ENCODE measurements around the gene CFDP1.
A peak's percentile ranks its signal among the peaks of the same experiment; 100 is the strongest.

CFDP1 gene

GRCh38 chr16:75250809-75251279, 182.5 kb downstream of the CFDP1 start (continued):
- no peak for TF ChIP-seq ZNF239 (tag by site-specific recombination; IDR thresholded peaks at IDR 0.05)
- no peak for TF ChIP-seq ZNF544 (tag by site-specific recombination; IDR thresholded peaks at IDR 0.05)
- no peak for TF ChIP-seq MEIS1 (CRISPR knock-in tag; IDR thresholded peaks at IDR 0.05; ENCODE audit: borderline replicate concordance)
- no peak for TF ChIP-seq ZNF2 (tag by site-specific recombination; IDR thresholded peaks at IDR 0.05)
- TF ChIP-seq ZNF248 (tag by site-specific recombination; IDR thresholded peaks at IDR 0.05) = no peak
- no peak for TF ChIP-seq ZNF16 (tag by site-specific recombination; IDR thresholded peaks at IDR 0.05; ENCODE audit: low read depth)
- no peak for TF ChIP-seq ZFP69B (tag by site-specific recombination; IDR thresholded peaks at IDR 0.05)
- TF ChIP-seq ZBTB44 (tag by site-specific recombination; IDR thresholded peaks at IDR 0.05) = no peak
- TF ChIP-seq SP3 (tag by site-specific recombination; IDR thresholded peaks at IDR 0.05) = 0 out of 2 replicates have a peak, but pooled peaks have one; percentile 14
- no peak for TF ChIP-seq ZNF138 (tag by site-specific recombination; IDR thresholded peaks at IDR 0.05; ENCODE audit: borderline replicate concordance)
- TF ChIP-seq INSM2 (tag by site-specific recombination; IDR thresholded peaks at IDR 0.05) = no peak
- no peak for TF ChIP-seq ZBTB11 (tag by site-specific recombination; conservative IDR thresholded peaks at IDR 0.05; ENCODE audit: low read depth)
- TF ChIP-seq ZSCAN23 (tag by site-specific recombination; IDR thresholded peaks at IDR 0.05) = no peak

GRCh38 chr16:75250089-75250808, 183.1 kb downstream of the CFDP1 start:
- CTCF ChIA-PET = interaction anchor here (0.6 to 1.8 kb wide), 5 partner anchors 16 to 548 kb away, joined by 3 to 11 read pairs (median 4); no protein-coding TSS in a partner anchor
- H3K27ac ChIP-seq (ENCODE audit: extremely low read depth, low read depth, low read length) = peak overlapping the region; percentile 69; the same call in 1 of the 2 replicates
- peaks cover 8% of the 10 kb centered on the region for H3K4me1 ChIP-seq (ENCODE audit: control insufficient read depth, insufficient read depth, low read length)

GRCh38 chr16:75249441-75249840, 183.9 kb downstream of the CFDP1 start:
- Histone ChIP-seq H3K4me1 (ENCODE audit: control insufficient read depth, insufficient read depth, low read length) (peaks cover 6% of the 10 kb centered on the region), H3K36me3 (ENCODE audit: control insufficient read depth in 2 of 2, insufficient read depth in 1 of 2, low read length in 2 of 2) (peaks cover 0 to 9% of the 10 kb centered on the region in 2 experiments; a peak in 1 of 3 replicates), H3K27ac (ENCODE audit: extremely low read depth, low read depth, low read length) (no peak overlapping the region), H3K9me3 (ENCODE audit: control insufficient read depth, insufficient read depth, low read depth, low read length) (no peaks in the 10 kb centered on the region), H3K4me3 (ENCODE audit: low read depth, low read length) (no peak overlapping the region)
- CTCF ChIA-PET = interaction anchor here (0.6 to 1.8 kb wide), 2 partner anchors 15 to 547 kb away, joined by 3 to 11 read pairs; no protein-coding TSS in a partner anchor
- TF ChIP-seq RBAK (tag by site-specific recombination; IDR thresholded peaks at IDR 0.05) (no peak), ZNF707 (tag by site-specific recombination; IDR thresholded peaks at IDR 0.05) (no peak), GLIS2 (tag by site-specific recombination; IDR thresholded peaks at IDR 0.05) (0 out of 2 replicates have a peak, but pooled peaks have one; percentile 7), OSR2 (tag by site-specific recombination; IDR thresholded peaks at IDR 0.05) (no peak), SP7 (tag by site-specific recombination; IDR thresholded peaks at IDR 0.05) (no peak)
- POLR2A ChIA-PET = interaction anchor here (1.3 to 1.9 kb wide), 3 partner anchors 22 to 136 kb away, joined by 3 to 6 read pairs (median 5); no protein-coding TSS in a partner anchor

More at GRCh38 chr16:75250089-75250808, 183.1 kb downstream of the CFDP1 start:
- Histone ChIP-seq H3K36me3 (ENCODE audit: control insufficient read depth in 2 of 2, insufficient read depth in 1 of 2, low read length in 2 of 2) (peaks cover 0 to 9% of the 10 kb centered on the region in 2 experiments; a peak in 1 of 3 replicates), H3K9me3 (ENCODE audit: control insufficient read depth, insufficient read depth, low read depth, low read length) (no peaks in the 10 kb centered on the region), H3K4me3 (ENCODE audit: low read depth, low read length) (peak overlapping the region; percentile 67)
- TF ChIP-seq ZNF664 (tag by site-specific recombination; IDR thresholded peaks at IDR 0.05) = no peak
- 0 out of 2 replicates have a peak, but pooled peaks have one; percentile 43 for TF ChIP-seq ZBTB17 (tag by site-specific recombination; IDR thresholded peaks at IDR 0.05)
- POLR2A ChIA-PET = interaction anchor here (0.9 to 1.9 kb wide), 4 partner anchors 23 to 135 kb away, joined by 3 to 6 read pairs (median 4); no protein-coding TSS in a partner anchor
